HEK293 (cell line): ENCODE results near the gene COX6A2.
A peak's percentile ranks its signal among the peaks of the same experiment; 100 is the strongest.

ENCODE experiments used
- AEBP2 ChIP-seq: fragments of 450-650 bp; formaldehyde crosslinking; IDR thresholded peaks from 2 replicates; pipeline ENCODE4 v1.5.1; 2016; ENCODE audit warnings: missing biosample characterization, missing genetic modification characterization, borderline replicate concordance
- HOXD13 ChIP-seq: sonication (generic); formaldehyde crosslinking; IDR thresholded peaks from 2 replicates; pipeline ENCODE4 v1.8.0; 2022; ENCODE audit warnings: missing genetic modification reagents, borderline replicate concordance
- SCRT2 ChIP-seq: fragments of 450-650 bp; formaldehyde crosslinking; IDR thresholded peaks from 2 replicates; pipeline ENCODE4 v1.5.1; 2016; ENCODE audit warnings: missing biosample characterization, missing genetic modification characterization
- SP3 ChIP-seq: fragments of 450-650 bp; formaldehyde crosslinking; IDR thresholded peaks from 2 replicates; pipeline ENCODE4 v1.5.1; 2016; ENCODE audit warnings: missing biosample characterization, missing genetic modification characterization
- ZIC2 ChIP-seq: fragments of 450-650 bp; formaldehyde crosslinking; IDR thresholded peaks from 2 replicates; pipeline ENCODE4 v1.5.1; 2016; ENCODE audit warnings: missing biosample characterization, missing genetic modification characterization
- ZNF155 ChIP-seq: fragments of 450-650 bp; formaldehyde crosslinking; IDR thresholded peaks from 2 replicates; pipeline ENCODE4 v1.5.1; 2016; ENCODE audit warnings: missing biosample characterization, missing genetic modification characterization
- ZNF350 ChIP-seq: fragments of 450-650 bp; formaldehyde crosslinking; IDR thresholded peaks from 2 replicates; pipeline ENCODE4 v1.5.0; 2017; ENCODE audit warnings: missing biosample characterization, mild to moderate bottlenecking, missing genetic modification characterization
- ZNF404 ChIP-seq: fragments of 450-650 bp; formaldehyde crosslinking; IDR thresholded peaks from 2 replicates; pipeline ENCODE4 v1.5.1; 2017; ENCODE audit warnings: missing biosample characterization, missing genetic modification characterization
- ZNF514 ChIP-seq: fragments of 450-650 bp; formaldehyde crosslinking; IDR thresholded peaks from 2 replicates; pipeline ENCODE4 v1.5.1; 2016; ENCODE audit warnings: missing biosample characterization, missing genetic modification characterization
- ZNF544 ChIP-seq: fragments of 450-650 bp; formaldehyde crosslinking; IDR thresholded peaks from 2 replicates; pipeline ENCODE4 v1.5.0; 2017; ENCODE audit warnings: missing biosample characterization, missing genetic modification characterization
- ZNF561 ChIP-seq: fragments of 450-650 bp; IDR thresholded peaks from 2 replicates; pipeline ENCODE4 v1.5.1; 2018; ENCODE audit warnings: missing biosample characterization, missing genetic modification characterization, borderline replicate concordance
- ZNF585B ChIP-seq: fragments of 450-650 bp; formaldehyde crosslinking; IDR thresholded peaks from 2 replicates; pipeline ENCODE4 v1.5.1; 2016; ENCODE audit warnings: missing biosample characterization, missing genetic modification characterization
- ZNF600 ChIP-seq: fragments of 450-650 bp; formaldehyde crosslinking; IDR thresholded peaks from 2 replicates; pipeline ENCODE4 v1.5.1; 2016; ENCODE audit warnings: missing biosample characterization, missing genetic modification characterization
- ZNF692 ChIP-seq: fragments of 450-650 bp; formaldehyde crosslinking; IDR thresholded peaks from 2 replicates; pipeline ENCODE4 v1.5.1; 2016; ENCODE audit warnings: missing biosample characterization, missing genetic modification characterization
- ZNF777 ChIP-seq: fragments of 450-650 bp; formaldehyde crosslinking; IDR thresholded peaks from 2 replicates; pipeline ENCODE4 v1.5.1; 2017; ENCODE audit warnings: missing biosample characterization, missing genetic modification characterization, borderline replicate concordance
- ZNF785 ChIP-seq: fragments of 450-650 bp; formaldehyde crosslinking; IDR thresholded peaks from 2 replicates; pipeline ENCODE4 v1.5.1; 2016; ENCODE audit warnings: missing biosample characterization, missing genetic modification characterization
- ZSCAN5A ChIP-seq: fragments of 450-650 bp; formaldehyde crosslinking; IDR thresholded peaks from 2 replicates; pipeline ENCODE4 v1.5.1; 2016; ENCODE audit warnings: missing biosample characterization, missing genetic modification characterization
- ZXDB ChIP-seq: fragments of 450-650 bp; formaldehyde crosslinking; IDR thresholded peaks from 2 replicates; pipeline ENCODE4 v1.5.1; 2016; ENCODE audit warnings: missing biosample characterization, missing genetic modification characterization
- TF ChIP-seq, protein P1 (sequence below): fragments of 450-650 bp; formaldehyde crosslinking; IDR thresholded peaks from 2 replicates; pipeline ENCODE4 v1.5.1; 2017; ENCODE audit warnings: missing biosample characterization, missing genetic modification characterization
- TF ChIP-seq, protein P2 (sequence below): fragments of 450-650 bp; formaldehyde crosslinking; IDR thresholded peaks from 2 replicates; pipeline ENCODE4 v1.5.1; 2016; ENCODE audit warnings: missing biosample characterization, missing genetic modification characterization
- TF ChIP-seq, protein P3 (sequence below): IDR thresholded peaks from 2 replicates; pipeline ENCODE4 v1.6.1; 2011; ENCODE audit warnings: mild to moderate bottlenecking, low read depth, low read length, borderline replicate concordance
- TF ChIP-seq, protein P4 (sequence below): fragments of 450-650 bp; formaldehyde crosslinking; IDR thresholded peaks from 2 replicates; pipeline ENCODE4 v1.5.1; 2016; ENCODE audit warnings: missing biosample characterization, missing genetic modification characterization

The COX6A2 gene

GRCh38 chr16:31458073-31458843, 30.1 kb upstream of the COX6A2 start (continued):
- no peak for TF ChIP-seq AEBP2 (tag by site-specific recombination)
- TF ChIP-seq HOXD13 (CRISPR knock-in tag) = no peak
- TF ChIP-seq, protein P1, sequence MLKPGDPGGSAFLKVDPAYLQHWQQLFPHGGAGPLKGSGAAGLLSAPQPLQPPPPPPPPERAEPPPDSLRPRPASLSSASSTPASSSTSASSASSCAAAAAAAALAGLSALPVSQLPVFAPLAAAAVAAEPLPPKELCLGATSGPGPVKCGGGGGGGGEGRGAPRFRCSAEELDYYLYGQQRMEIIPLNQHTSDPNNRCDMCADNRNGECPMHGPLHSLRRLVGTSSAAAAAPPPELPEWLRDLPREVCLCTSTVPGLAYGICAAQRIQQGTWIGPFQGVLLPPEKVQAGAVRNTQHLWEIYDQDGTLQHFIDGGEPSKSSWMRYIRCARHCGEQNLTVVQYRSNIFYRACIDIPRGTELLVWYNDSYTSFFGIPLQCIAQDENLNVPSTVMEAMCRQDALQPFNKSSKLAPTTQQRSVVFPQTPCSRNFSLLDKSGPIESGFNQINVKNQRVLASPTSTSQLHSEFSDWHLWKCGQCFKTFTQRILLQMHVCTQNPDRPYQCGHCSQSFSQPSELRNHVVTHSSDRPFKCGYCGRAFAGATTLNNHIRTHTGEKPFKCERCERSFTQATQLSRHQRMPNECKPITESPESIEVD (tag by site-specific recombination) = no peak
- TF ChIP-seq ZNF350 (tag by site-specific recombination) = no peak
- TF ChIP-seq ZNF155 (tag by site-specific recombination) = no peak
- 0 out of 2 replicates have a peak, but pooled peaks have one; percentile 14 for TF ChIP-seq ZNF692 (tag by site-specific recombination)
- no peak for TF ChIP-seq ZNF777 (tag by site-specific recombination)
- TF ChIP-seq ZNF561 (tag by site-specific recombination) = peak; percentile 3; the same call in 1 of the 2 replicates
- no peak for TF ChIP-seq ZNF585B (tag by site-specific recombination)
- peak; percentile 39 for TF ChIP-seq SP3 (tag by site-specific recombination)
- peak; percentile 56; the same call in 1 of the 2 replicates for TF ChIP-seq ZXDB (tag by site-specific recombination)
- TF ChIP-seq ZNF544 (tag by site-specific recombination) = no peak
- no peak for TF ChIP-seq ZNF404 (tag by site-specific recombination)
- no peak for TF ChIP-seq ZNF785 (tag by site-specific recombination)
- TF ChIP-seq, protein P2, sequence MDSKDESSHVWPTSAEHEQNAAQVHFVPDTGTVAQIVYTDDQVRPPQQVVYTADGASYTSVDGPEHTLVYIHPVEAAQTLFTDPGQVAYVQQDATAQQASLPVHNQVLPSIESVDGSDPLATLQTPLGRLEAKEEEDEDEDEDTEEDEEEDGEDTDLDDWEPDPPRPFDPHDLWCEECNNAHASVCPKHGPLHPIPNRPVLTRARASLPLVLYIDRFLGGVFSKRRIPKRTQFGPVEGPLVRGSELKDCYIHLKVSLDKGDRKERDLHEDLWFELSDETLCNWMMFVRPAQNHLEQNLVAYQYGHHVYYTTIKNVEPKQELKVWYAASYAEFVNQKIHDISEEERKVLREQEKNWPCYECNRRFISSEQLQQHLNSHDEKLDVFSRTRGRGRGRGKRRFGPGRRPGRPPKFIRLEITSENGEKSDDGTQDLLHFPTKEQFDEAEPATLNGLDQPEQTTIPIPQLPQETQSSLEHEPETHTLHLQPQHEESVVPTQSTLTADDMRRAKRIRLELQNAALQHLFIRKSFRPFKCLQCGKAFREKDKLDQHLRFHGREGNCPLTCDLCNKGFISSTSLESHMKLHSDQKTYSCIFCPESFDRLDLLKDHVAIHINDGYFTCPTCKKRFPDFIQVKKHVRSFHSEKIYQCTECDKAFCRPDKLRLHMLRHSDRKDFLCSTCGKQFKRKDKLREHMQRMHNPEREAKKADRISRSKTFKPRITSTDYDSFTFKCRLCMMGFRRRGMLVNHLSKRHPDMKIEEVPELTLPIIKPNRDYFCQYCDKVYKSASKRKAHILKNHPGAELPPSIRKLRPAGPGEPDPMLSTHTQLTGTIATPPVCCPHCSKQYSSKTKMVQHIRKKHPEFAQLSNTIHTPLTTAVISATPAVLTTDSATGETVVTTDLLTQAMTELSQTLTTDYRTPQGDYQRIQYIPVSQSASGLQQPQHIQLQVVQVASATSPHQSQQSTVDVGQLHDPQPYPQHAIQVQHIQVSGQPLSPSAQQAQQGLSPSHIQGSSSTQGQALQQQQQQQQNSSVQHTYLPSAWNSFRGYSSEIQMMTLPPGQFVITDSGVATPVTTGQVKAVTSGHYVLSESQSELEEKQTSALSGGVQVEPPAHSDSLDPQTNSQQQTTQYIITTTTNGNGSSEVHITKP (tag by site-specific recombination) = peak; percentile 99
- TF ChIP-seq ZIC2 (tag by site-specific recombination) = peak; percentile 52; the same call in 1 of the 2 replicates
- TF ChIP-seq, protein P3, sequence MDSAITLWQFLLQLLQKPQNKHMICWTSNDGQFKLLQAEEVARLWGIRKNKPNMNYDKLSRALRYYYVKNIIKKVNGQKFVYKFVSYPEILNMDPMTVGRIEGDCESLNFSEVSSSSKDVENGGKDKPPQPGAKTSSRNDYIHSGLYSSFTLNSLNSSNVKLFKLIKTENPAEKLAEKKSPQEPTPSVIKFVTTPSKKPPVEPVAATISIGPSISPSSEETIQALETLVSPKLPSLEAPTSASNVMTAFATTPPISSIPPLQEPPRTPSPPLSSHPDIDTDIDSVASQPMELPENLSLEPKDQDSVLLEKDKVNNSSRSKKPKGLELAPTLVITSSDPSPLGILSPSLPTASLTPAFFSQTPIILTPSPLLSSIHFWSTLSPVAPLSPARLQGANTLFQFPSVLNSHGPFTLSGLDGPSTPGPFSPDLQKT = no peak
- no peak for TF ChIP-seq ZNF514 (tag by site-specific recombination)
- TF ChIP-seq SCRT2 = peak; percentile 94
- TF ChIP-seq, protein P4, sequence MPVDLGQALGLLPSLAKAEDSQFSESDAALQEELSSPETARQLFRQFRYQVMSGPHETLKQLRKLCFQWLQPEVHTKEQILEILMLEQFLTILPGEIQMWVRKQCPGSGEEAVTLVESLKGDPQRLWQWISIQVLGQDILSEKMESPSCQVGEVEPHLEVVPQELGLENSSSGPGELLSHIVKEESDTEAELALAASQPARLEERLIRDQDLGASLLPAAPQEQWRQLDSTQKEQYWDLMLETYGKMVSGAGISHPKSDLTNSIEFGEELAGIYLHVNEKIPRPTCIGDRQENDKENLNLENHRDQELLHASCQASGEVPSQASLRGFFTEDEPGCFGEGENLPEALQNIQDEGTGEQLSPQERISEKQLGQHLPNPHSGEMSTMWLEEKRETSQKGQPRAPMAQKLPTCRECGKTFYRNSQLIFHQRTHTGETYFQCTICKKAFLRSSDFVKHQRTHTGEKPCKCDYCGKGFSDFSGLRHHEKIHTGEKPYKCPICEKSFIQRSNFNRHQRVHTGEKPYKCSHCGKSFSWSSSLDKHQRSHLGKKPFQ (tag by site-specific recombination) = 0 out of 2 replicates have a peak, but pooled peaks have one; percentile 45
- TF ChIP-seq ZSCAN5A = no peak
- TF ChIP-seq ZNF600 = peak; percentile 97
